Measurements from ENCODE around the gene PGAP3. TPM values are rescaled to one million over a fixed set of nuclear protein-coding genes. Genes with fewer than 3 reads are reported as not detected.

PGAP3 gene
- total and polyA plus RNA-seq, 2 of the 4 experiments (the other 2 are of a cell fraction) = 4.3 to 9.8 TPM

DNA sequence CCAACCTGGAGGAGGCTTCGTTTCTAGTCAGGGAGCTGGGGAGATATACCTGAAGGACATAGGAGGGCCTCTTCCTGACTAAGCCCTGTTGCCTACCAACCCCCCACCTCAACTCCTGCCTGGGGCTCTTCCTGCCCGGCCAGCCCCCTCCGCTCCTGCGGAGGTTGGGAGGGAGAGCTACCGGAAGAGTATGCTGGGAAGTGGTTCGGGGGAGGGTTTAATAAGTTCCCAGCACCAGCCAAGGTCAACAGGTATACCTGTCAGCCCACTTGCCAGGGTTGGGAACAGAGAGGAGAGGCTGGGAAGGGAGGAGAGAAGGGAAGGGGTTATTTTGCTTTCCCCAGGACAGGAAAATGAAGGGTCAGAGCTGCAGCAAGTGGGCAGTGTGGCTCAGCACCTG lies 56.5 kb downstream of the PGAP3 start:
- Histone ChIP-seq H3K56ac (ENCODE audit: extremely low read depth, insufficient read depth, low read length) (no peak overlapping the region), H2AK9ac (replicated peaks; ENCODE audit: low read depth, low read length, poor library complexity) (no peak overlapping the region), H2BK20ac (ENCODE audit: low read depth, low read length) (no peak overlapping the region), H3K36me3 (ENCODE audit: control insufficient read depth, insufficient read depth, low read length) (no peaks in the 10 kb centered on the region), H3K9me1 (ENCODE audit: insufficient read depth, low read length) (peaks cover 7% of the 10 kb centered on the region; the same call in 1 of the 2 replicates), H2BK5ac (ENCODE audit: low read depth, low read length, poor library complexity, severe bottlenecking) (no peak overlapping the region), H3K18ac (ENCODE audit: low read depth, low read length) (no peak overlapping the region), H3K27ac (ENCODE audit: insufficient read depth, low read length) (no peak overlapping the region), H2BK120ac (ENCODE audit: low read depth, low read length) (no peak overlapping the region), H2AK5ac (ENCODE audit: low read depth, low read length) (no peak overlapping the region), H4K20me1 (ENCODE audit: insufficient read depth, low read length) (no peaks in the 10 kb centered on the region), H4K91ac (ENCODE audit: insufficient read depth, low read depth, low read length) (no peak overlapping the region), H2BK15ac (ENCODE audit: low read depth, low read length) (no peak overlapping the region), H4K5ac (ENCODE audit: low read depth, low read length) (no peak overlapping the region), H3K14ac (replicated peaks; ENCODE audit: low read depth, low read length) (no peak overlapping the region), H3K4ac (ENCODE audit: low read depth, low read length) (no peak overlapping the region), H3K9ac (ENCODE audit: low read depth, low read length) (no peak overlapping the region), H3K4me3 (ENCODE audit: insufficient read depth, low read depth, low read length) (no peak overlapping the region), H3K4me1 (ENCODE audit: control insufficient read depth, insufficient read depth, low read length) (peaks cover 6% of the 10 kb centered on the region), H3K9me3 (ENCODE audit: control insufficient read depth, insufficient read depth, low read length) (no peaks in the 10 kb centered on the region), H4K8ac (ENCODE audit: low read depth in 2 of 2, low read length in 2 of 2) (no peak overlapping the region), H3K27me3 (ENCODE audit: control insufficient read depth, insufficient read depth, low read length) (peaks cover 61% of the 10 kb centered on the region), H3K79me1 (ENCODE audit: low read depth in 1 of 2, low read length in 2 of 2) (peaks cover 0 to 3% of the 10 kb centered on the region in 2 experiments; a peak in 1 of 4 replicates), H3K23ac (ENCODE audit: low read depth, low read length) (no peak overlapping the region), H3K4me2 (ENCODE audit: low read depth, low read length) (no peak overlapping the region), H2AFZ (replicated peaks; ENCODE audit: low read length, poor library complexity) (no peak overlapping the region)
- dilution Hi-C loops (cut with HindIII; ENCODE audit: low sequenced_read_pairs, unreplicated experiment) = no loop called here
- BruUV-seq (replicated peaks) = no TSS peak
- ChIA-PET CTCF (interaction anchor here (2.2 kb wide), 1 partner anchor 10 kb away, joined by 9 read pairs; no protein-coding TSS in a partner anchor), POLR2A (ENCODE audit: unreplicated experiment) (no interaction called here)
- TF ChIP-seq, protein P1, sequence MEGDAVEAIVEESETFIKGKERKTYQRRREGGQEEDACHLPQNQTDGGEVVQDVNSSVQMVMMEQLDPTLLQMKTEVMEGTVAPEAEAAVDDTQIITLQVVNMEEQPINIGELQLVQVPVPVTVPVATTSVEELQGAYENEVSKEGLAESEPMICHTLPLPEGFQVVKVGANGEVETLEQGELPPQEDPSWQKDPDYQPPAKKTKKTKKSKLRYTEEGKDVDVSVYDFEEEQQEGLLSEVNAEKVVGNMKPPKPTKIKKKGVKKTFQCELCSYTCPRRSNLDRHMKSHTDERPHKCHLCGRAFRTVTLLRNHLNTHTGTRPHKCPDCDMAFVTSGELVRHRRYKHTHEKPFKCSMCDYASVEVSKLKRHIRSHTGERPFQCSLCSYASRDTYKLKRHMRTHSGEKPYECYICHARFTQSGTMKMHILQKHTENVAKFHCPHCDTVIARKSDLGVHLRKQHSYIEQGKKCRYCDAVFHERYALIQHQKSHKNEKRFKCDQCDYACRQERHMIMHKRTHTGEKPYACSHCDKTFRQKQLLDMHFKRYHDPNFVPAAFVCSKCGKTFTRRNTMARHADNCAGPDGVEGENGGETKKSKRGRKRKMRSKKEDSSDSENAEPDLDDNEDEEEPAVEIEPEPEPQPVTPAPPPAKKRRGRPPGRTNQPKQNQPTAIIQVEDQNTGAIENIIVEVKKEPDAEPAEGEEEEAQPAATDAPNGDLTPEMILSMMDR (conservative IDR thresholded peaks at IDR 0.05; ENCODE audit: low read depth, low read length) = no peak
- no peak for ATAC-seq (ENCODE audit: low read depth)
- intact Hi-C loops (cut with micrococcal nuclease) = no loop called here
- DNase-seq = no peak
- in situ Hi-C loops (cut with MboI; ENCODE audit: low sequenced_read_pairs) = no loop called here
- 57% methylated on average over 2 of the region's 6 CpGs; no CpG with 5 or more reads in 1 of the 2 experiments for WGBS, 2 experiments (ENCODE audit: extremely low coverage in 2 of 2, insufficient read length in 1 of 2)

Measured in IMR-90 (cell line).